DMS 273 treated with DMSO at 0.1 percent for 48 hours (cell line): Measurements from ENCODE around the gene TLE2.

Source experiments
- DNase-seq: peaks from one replicate; lab custom pipeline; 2025; lab: John Stamatoyannopoulos, UW

TLE2 gene

DNA sequence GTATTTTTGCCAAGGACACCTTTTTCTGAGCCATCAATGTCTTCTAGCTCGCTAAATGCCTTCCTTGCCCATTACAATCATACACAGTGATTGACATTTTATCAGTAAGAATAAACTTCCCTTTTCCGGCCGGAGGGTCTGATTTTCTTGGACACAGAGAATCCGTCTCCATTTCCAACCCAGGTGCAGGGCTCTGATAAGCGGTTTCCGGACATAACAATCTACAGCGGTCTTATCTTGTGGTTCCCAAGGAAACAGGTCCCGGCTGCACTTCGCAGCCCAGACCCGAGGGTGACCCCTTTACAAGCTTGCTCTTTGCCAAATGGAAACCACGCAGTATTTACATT is 79.2 kb downstream of the TLE2 start:
- peak; percentile 33 for DNase-seq
